IMR-90 (cell line): ENCODE results near the gene ENDOD1. TPM values are rescaled to one million over a fixed set of nuclear protein-coding genes. Genes with fewer than 3 reads are reported as not detected.

Source experiments
- ATAC-seq: fragments of 200-7000 bp; cut with Tn5 transposase; 2 replicates; pipeline ENCODE4 v1.9.1; 2020; ENCODE audit warnings: low read depth, mild to moderate bottlenecking, moderate library complexity
- BruUV-seq: library from RNA; stranded (reverse); fragments of 400-500 nt; replicated peaks from 2 replicates; lab custom pipeline; 2021; lab: Mats Ljungman, UMichigan
- CTCF ChIA-PET: fragments of 300-600 bp; formaldehyde crosslinking; extraction: SDS; loops from one replicate; lab custom pipeline; 2021; ENCODE audit warnings: antibody characterized with exemption; lab: Yijun Ruan, JAX
- POLR2A ChIA-PET: fragments of 300-600 bp; sonication (Branson Sonifier 250); formaldehyde crosslinking; loops from one replicate; lab custom pipeline; 2022; ENCODE audit warnings: antibody characterized with exemption; ENCODE audit not compliant: unreplicated experiment; lab: Charles Lee
- DNase-seq: peaks from one replicate; pipeline ENCODE4 v3.0.0; 2013
- H2AFZ ChIP-seq: replicated peaks from 2 replicates; pipeline ENCODE3; 2013; ENCODE audit warnings: low read length, mild to moderate bottlenecking; ENCODE audit not compliant: poor library complexity
- H2AK5ac ChIP-seq: 2 replicates; pipeline ENCODE4 v1.6.1; 2013; ENCODE audit warnings: low read depth, low read length, inconsistent platforms
- H2AK9ac ChIP-seq: replicated peaks from 2 replicates; pipeline ENCODE3; 2013; ENCODE audit warnings: mild to moderate bottlenecking, low read depth, low read length, moderate library complexity; ENCODE audit not compliant: poor library complexity
- H2BK120ac ChIP-seq: 2 replicates; pipeline ENCODE4 v1.6.1; 2013; ENCODE audit warnings: low read depth, low read length, inconsistent platforms
- H2BK15ac ChIP-seq: 3 replicates; pipeline ENCODE4 v1.6.1; 2013; ENCODE audit warnings: low read depth, low read length, inconsistent platforms
- H2BK20ac ChIP-seq: 2 replicates; pipeline ENCODE4 v1.6.1; 2013; ENCODE audit warnings: low read depth, mild to moderate bottlenecking, inconsistent platforms, low read length, moderate library complexity
- H2BK5ac ChIP-seq: 2 replicates; pipeline ENCODE4 v1.6.1; 2013; ENCODE audit warnings: mild to moderate bottlenecking, low read depth, low read length, inconsistent platforms; ENCODE audit not compliant: poor library complexity, severe bottlenecking
- H3K14ac ChIP-seq: replicated peaks from 2 replicates; pipeline ENCODE4 v1.6.1; 2013; ENCODE audit warnings: low read depth, low read length, inconsistent platforms
- H3K18ac ChIP-seq: 2 replicates; pipeline ENCODE4 v1.6.1; 2013; ENCODE audit warnings: low read depth, low read length, control low read depth
- H3K23ac ChIP-seq: 2 replicates; pipeline ENCODE4 v1.6.1; 2013; ENCODE audit warnings: low read depth, low read length, inconsistent platforms
- H3K27ac ChIP-seq: 2 replicates; pipeline ENCODE4 v1.5.1; 2013; ENCODE audit warnings: mild to moderate bottlenecking, control low read depth, low read length; ENCODE audit not compliant: insufficient read depth
- H3K27me3 ChIP-seq: 2 replicates; pipeline ENCODE4 v1.6.1; 2013; ENCODE audit warnings: low read length; ENCODE audit not compliant: control insufficient read depth, insufficient read depth
- H3K36me3 ChIP-seq: 2 replicates; pipeline ENCODE4 v1.6.1; 2013; ENCODE audit warnings: low read length, mixed read lengths; ENCODE audit not compliant: control insufficient read depth, insufficient read depth
- H3K4ac ChIP-seq: 2 replicates; pipeline ENCODE4 v1.6.1; 2013; ENCODE audit warnings: low read depth, low read length, inconsistent platforms
- H3K4me1 ChIP-seq: 2 replicates; pipeline ENCODE4 v1.6.1; 2013; ENCODE audit warnings: low read length, mixed read lengths; ENCODE audit not compliant: control insufficient read depth, insufficient read depth
- H3K4me2 ChIP-seq: 2 replicates; pipeline ENCODE4 v1.6.1; 2013; ENCODE audit warnings: low read depth, mild to moderate bottlenecking, control low read depth, low read length, moderate library complexity
- H3K4me3 ChIP-seq: 2 replicates; pipeline ENCODE4 v1.5.1; 2013; ENCODE audit warnings: low read depth, mild to moderate bottlenecking, control low read depth, low read length, moderate library complexity; ENCODE audit not compliant: insufficient read depth
- H3K56ac ChIP-seq: 2 replicates; pipeline ENCODE4 v1.6.1; 2013; ENCODE audit warnings: low read length, inconsistent platforms; ENCODE audit not compliant: insufficient read depth; ENCODE audit errors: extremely low read depth
- H3K79me1 ChIP-seq, 2 experiments: 2 replicates each; pipeline ENCODE4 v1.6.1; 2013; ENCODE audit warnings: low read length in 2 of 2, inconsistent platforms in 1 of 2, low read depth in 1 of 2
- H3K9ac ChIP-seq: 2 replicates; pipeline ENCODE4 v1.6.1; 2013; ENCODE audit warnings: low read depth, low read length, control low read depth
- H3K9me1 ChIP-seq: 2 replicates; pipeline ENCODE4 v1.6.1; 2013; ENCODE audit warnings: low read length, inconsistent platforms; ENCODE audit not compliant: insufficient read depth
- H3K9me3 ChIP-seq: 2 replicates; pipeline ENCODE4 v1.6.1; 2013; ENCODE audit warnings: low read length; ENCODE audit not compliant: control insufficient read depth, insufficient read depth
- H4K20me1 ChIP-seq: 2 replicates; pipeline ENCODE4 v1.6.1; 2013; ENCODE audit warnings: low read length, inconsistent platforms; ENCODE audit not compliant: insufficient read depth
- H4K5ac ChIP-seq: 2 replicates; pipeline ENCODE4 v1.6.1; 2013; ENCODE audit warnings: mild to moderate bottlenecking, low read depth, low read length, control low read depth
- H4K8ac ChIP-seq, 2 experiments: 2 replicates each; pipeline ENCODE4 v1.6.1; 2013; ENCODE audit warnings: low read depth in 2 of 2, low read length in 2 of 2, control low read depth in 1 of 2, inconsistent platforms in 1 of 2
- H4K91ac ChIP-seq: 2 replicates; pipeline ENCODE4 v1.6.1; 2013; ENCODE audit warnings: low read depth, low read length, inconsistent platforms; ENCODE audit not compliant: insufficient read depth
- BHLHE40 ChIP-seq: fragments of 150-350 bp; IDR thresholded peaks from 2 replicates; pipeline ENCODE4 v1.6.1; 2016; ENCODE audit warnings: mild to moderate bottlenecking, low read depth, low read length
- CEBPB ChIP-seq: IDR thresholded peaks from 2 replicates; pipeline ENCODE4 v1.6.1; 2012; ENCODE audit warnings: low read depth, low read length, improper control_type of control experiment
- FOS ChIP-seq: fragments of 150-350 bp; IDR thresholded peaks from 2 replicates; pipeline ENCODE4 v1.6.1; 2016; ENCODE audit warnings: low read depth, low read length
- MAZ ChIP-seq: IDR thresholded peaks from 2 replicates; pipeline ENCODE4 v1.6.1; 2012; ENCODE audit warnings: low read depth, mild to moderate bottlenecking, low read length, improper control_type of control experiment, moderate library complexity, borderline replicate concordance
- MXI1 ChIP-seq: IDR thresholded peaks from 2 replicates; pipeline ENCODE4 v1.6.1; 2012; ENCODE audit warnings: low read depth, mild to moderate bottlenecking, low read length, moderate library complexity, borderline replicate concordance
- POLR2A ChIP-seq: IDR thresholded peaks from 2 replicates; pipeline ENCODE4 v1.6.1; 2012; ENCODE audit warnings: mild to moderate bottlenecking, low read depth, low read length
- RAD21 ChIP-seq: IDR thresholded peaks from 2 replicates; pipeline ENCODE4 v1.6.1; 2012; ENCODE audit warnings: low read length, improper control_type of control experiment
- RFX5 ChIP-seq: IDR thresholded peaks from 2 replicates; pipeline ENCODE4 v1.8.0; 2012; ENCODE audit warnings: low read depth, mild to moderate bottlenecking, low read length, moderate library complexity
- SMC3 ChIP-seq: fragments of 150-350 bp; IDR thresholded peaks from 2 replicates; pipeline ENCODE4 v1.6.1; 2016; ENCODE audit warnings: low read depth, mild to moderate bottlenecking, antibody characterized with exemption, low read length, moderate library complexity
- dilution Hi-C: fragments of 300-500 bp; cut with HindIII; formaldehyde crosslinking; loops from one replicate; pipeline ENCODE4 v1.14.3; 2018; ENCODE audit warnings: low sequenced_read_pairs; ENCODE audit not compliant: unreplicated experiment
- in situ Hi-C: fragments of 300-500 bp; cut with MboI; formaldehyde crosslinking; loops from 3 replicates; pipeline ENCODE4 v1.14.3; 2019; ENCODE audit warnings: low sequenced_read_pairs, inconsistent platforms, mixed read lengths
- intact Hi-C: fragments of 100-400 bp; cut with micrococcal nuclease; formaldehyde crosslinking; loops from 2 replicates; pipeline ENCODE4 v1.10.0; 2022
- polyA plus RNA-seq, 3 experiments: library from polyadenylated mRNA; depleted of rRNA; stranded (reverse); fragments of >200 nt; gene quantifications; 2 replicates each; pipeline ENCODE4 v1.2.3, GENCODE V29; 2012; ENCODE audit warnings: low replicate concordance in 1 of 3
- total RNA-seq: library from RNA; depleted of rRNA; stranded (reverse); fragments of >200 nt; gene quantifications from 2 replicates; pipeline ENCODE4 v1.2.3, GENCODE V29; 2012
- TF ChIP-seq, protein P1 (sequence below): conservative IDR thresholded peaks from 2 replicates; pipeline ENCODE4 v1.5.1; 2012; ENCODE audit warnings: mild to moderate bottlenecking, low read depth, low read length, improper control_type of control experiment
- TF ChIP-seq, protein P2 (sequence below): fragments of 150-350 bp; IDR thresholded peaks from 2 replicates; pipeline ENCODE4 v1.6.1; 2016; ENCODE audit warnings: low read depth, mild to moderate bottlenecking, low read length, moderate library complexity, borderline replicate concordance

The ENDOD1 gene
- total and polyA plus RNA-seq, 2 of the 4 experiments (the other 2 are of a cell fraction) = 7.0 to 17.6 TPM

DNA sequence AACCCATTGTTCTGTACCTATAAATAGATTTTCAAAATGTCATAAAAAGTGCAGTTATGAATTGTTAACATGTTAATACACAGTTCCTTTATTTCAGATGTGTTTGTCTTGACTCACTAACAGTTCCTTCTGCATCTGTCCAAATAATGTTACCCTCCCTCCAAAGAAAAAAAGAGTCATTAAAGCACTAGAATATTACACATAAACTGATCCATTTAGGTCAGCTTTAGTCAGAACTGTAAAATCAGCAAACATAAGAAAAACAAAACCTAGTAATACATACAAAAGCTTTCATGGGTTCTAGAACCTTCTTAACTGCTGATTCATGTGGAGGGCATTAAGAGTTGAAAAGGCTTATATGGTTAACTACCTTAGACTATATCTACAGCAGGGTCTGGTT, 76.0 kb downstream of the ENDOD1 start:
- Histone ChIP-seq H3K56ac (no peak overlapping the region), H2AK5ac (no peak overlapping the region), H3K23ac (no peak overlapping the region), H3K9me1 (no peaks in the 10 kb centered on the region), H2BK20ac (no peak overlapping the region), H3K27me3 (no peaks in the 10 kb centered on the region), H3K4me3 (no peak overlapping the region), H4K91ac (no peak overlapping the region), H3K4me2 (no peak overlapping the region), H2BK5ac (no peak overlapping the region), H3K27ac (no peak overlapping the region), H4K5ac (no peak overlapping the region), H3K9me3 (no peaks in the 10 kb centered on the region), H2AFZ (no peak overlapping the region), H2BK120ac (no peak overlapping the region), H3K14ac (no peak overlapping the region), H3K36me3 (no peaks in the 10 kb centered on the region), H3K18ac (no peak overlapping the region), H2AK9ac (no peak overlapping the region), H4K8ac (no peak overlapping the region), H3K4me1 (no peaks in the 10 kb centered on the region), H2BK15ac (no peak overlapping the region), H3K4ac (no peak overlapping the region), H3K9ac (no peak overlapping the region), H4K20me1 (no peaks in the 10 kb centered on the region), H3K79me1 (no peaks in the 10 kb centered on the region)
- in situ Hi-C loops (no loop called here), dilution Hi-C loops (no loop called here), intact Hi-C loops (loop anchor here (2.0 kb wide), 1 partner anchor 57 kb away; no protein-coding TSS in a partner anchor)
- ChIA-PET POLR2A (no interaction called here), CTCF (interaction anchor here (0.7 to 1.1 kb wide), 2 partner anchors 10 to 540 kb away, joined by 3 read pairs; no protein-coding TSS in a partner anchor)
- ATAC-seq (no peak), DNase-seq (no peak)
- no peak for TF ChIP-seq RFX5
- TF ChIP-seq FOS = no peak
- no peak for TF ChIP-seq MXI1
- TF ChIP-seq, protein P1, sequence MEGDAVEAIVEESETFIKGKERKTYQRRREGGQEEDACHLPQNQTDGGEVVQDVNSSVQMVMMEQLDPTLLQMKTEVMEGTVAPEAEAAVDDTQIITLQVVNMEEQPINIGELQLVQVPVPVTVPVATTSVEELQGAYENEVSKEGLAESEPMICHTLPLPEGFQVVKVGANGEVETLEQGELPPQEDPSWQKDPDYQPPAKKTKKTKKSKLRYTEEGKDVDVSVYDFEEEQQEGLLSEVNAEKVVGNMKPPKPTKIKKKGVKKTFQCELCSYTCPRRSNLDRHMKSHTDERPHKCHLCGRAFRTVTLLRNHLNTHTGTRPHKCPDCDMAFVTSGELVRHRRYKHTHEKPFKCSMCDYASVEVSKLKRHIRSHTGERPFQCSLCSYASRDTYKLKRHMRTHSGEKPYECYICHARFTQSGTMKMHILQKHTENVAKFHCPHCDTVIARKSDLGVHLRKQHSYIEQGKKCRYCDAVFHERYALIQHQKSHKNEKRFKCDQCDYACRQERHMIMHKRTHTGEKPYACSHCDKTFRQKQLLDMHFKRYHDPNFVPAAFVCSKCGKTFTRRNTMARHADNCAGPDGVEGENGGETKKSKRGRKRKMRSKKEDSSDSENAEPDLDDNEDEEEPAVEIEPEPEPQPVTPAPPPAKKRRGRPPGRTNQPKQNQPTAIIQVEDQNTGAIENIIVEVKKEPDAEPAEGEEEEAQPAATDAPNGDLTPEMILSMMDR = no peak
- no peak for TF ChIP-seq MAZ
- TF ChIP-seq RAD21 = no peak
- TF ChIP-seq POLR2A = no peak
- no peak for TF ChIP-seq CEBPB
- TF ChIP-seq, protein P2, sequence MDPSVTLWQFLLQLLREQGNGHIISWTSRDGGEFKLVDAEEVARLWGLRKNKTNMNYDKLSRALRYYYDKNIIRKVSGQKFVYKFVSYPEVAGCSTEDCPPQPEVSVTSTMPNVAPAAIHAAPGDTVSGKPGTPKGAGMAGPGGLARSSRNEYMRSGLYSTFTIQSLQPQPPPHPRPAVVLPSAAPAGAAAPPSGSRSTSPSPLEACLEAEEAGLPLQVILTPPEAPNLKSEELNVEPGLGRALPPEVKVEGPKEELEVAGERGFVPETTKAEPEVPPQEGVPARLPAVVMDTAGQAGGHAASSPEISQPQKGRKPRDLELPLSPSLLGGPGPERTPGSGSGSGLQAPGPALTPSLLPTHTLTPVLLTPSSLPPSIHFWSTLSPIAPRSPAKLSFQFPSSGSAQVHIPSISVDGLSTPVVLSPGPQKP = no peak
- TF ChIP-seq SMC3 = no peak
- TF ChIP-seq BHLHE40 = no peak
- no TSS peak for BruUV-seq
